PFSK-1 (cell line): Measurements from ENCODE around the gene GLRX5.

Experiments
- FOXP2 ChIP-seq: optimal IDR thresholded peaks from 2 replicates; pipeline ENCODE3; 2011; ENCODE audit warnings: borderline replicate concordance, control low read depth, inconsistent platforms; ENCODE audit not compliant: insufficient read depth; ENCODE audit errors: extremely low read length, extremely low read depth
- POLR2AphosphoS5 ChIP-seq: IDR thresholded peaks from 2 replicates; pipeline ENCODE4 v1.6.1; 2012; ENCODE audit warnings: low read depth, mild to moderate bottlenecking, control low read depth, low read length, moderate library complexity
- SIN3A ChIP-seq: IDR thresholded peaks from 2 replicates; pipeline ENCODE4 v1.6.1; 2012; ENCODE audit warnings: mild to moderate bottlenecking, low read length, moderate library complexity, borderline replicate concordance; ENCODE audit not compliant: insufficient read depth
- TAF1 ChIP-seq: IDR thresholded peaks from 2 replicates; pipeline ENCODE4 v1.6.1; 2012; ENCODE audit warnings: low read length, control low read depth, borderline replicate concordance; ENCODE audit not compliant: insufficient read depth
- TF ChIP-seq, protein P1 (sequence below), 2 experiments: IDR thresholded peaks; 2 replicates each; pipeline versions ENCODE4 v1.6.1 to v1.8.0; 2011 to 2012; ENCODE audit warnings: low read depth in 2 of 2, low read length in 2 of 2, control low read depth in 1 of 2, inconsistent platforms in 1 of 2, mild to moderate bottlenecking in 1 of 2, moderate library complexity in 1 of 2; ENCODE audit not compliant: insufficient read depth in 1 of 2

GLRX5 gene

DNA sequence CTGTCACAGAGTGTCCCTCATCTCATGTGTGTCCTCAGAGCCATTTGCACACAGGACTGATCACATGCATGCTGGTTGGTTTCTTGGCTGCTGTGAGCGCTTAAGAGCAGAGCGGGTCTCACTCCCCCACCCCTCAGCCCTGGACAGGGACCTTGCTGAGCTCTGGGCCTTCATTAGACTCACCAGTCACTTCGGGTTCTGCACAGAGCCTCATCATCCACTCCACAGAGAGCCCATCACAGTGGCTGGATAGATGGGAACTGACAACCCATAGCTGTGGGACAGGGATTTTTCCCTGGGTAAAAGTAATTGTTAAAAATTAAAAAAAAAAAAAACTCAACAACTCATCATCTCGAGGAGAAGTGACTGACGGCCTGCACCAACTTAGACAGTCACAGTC lies 8.2 kb downstream of the GLRX5 start:
- TF ChIP-seq FOXP2 (no peak), SIN3A (no peak), TAF1 (no peak), POLR2AphosphoS5 (no peak)
- TF ChIP-seq, protein P1, sequence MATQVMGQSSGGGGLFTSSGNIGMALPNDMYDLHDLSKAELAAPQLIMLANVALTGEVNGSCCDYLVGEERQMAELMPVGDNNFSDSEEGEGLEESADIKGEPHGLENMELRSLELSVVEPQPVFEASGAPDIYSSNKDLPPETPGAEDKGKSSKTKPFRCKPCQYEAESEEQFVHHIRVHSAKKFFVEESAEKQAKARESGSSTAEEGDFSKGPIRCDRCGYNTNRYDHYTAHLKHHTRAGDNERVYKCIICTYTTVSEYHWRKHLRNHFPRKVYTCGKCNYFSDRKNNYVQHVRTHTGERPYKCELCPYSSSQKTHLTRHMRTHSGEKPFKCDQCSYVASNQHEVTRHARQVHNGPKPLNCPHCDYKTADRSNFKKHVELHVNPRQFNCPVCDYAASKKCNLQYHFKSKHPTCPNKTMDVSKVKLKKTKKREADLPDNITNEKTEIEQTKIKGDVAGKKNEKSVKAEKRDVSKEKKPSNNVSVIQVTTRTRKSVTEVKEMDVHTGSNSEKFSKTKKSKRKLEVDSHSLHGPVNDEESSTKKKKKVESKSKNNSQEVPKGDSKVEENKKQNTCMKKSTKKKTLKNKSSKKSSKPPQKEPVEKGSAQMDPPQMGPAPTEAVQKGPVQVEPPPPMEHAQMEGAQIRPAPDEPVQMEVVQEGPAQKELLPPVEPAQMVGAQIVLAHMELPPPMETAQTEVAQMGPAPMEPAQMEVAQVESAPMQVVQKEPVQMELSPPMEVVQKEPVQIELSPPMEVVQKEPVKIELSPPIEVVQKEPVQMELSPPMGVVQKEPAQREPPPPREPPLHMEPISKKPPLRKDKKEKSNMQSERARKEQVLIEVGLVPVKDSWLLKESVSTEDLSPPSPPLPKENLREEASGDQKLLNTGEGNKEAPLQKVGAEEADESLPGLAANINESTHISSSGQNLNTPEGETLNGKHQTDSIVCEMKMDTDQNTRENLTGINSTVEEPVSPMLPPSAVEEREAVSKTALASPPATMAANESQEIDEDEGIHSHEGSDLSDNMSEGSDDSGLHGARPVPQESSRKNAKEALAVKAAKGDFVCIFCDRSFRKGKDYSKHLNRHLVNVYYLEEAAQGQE (IDR thresholded peaks at IDR 0.05; ENCODE audit: insufficient read depth in 1 of 2, low read depth in 2 of 2, low read length in 2 of 2): no peak

DNA sequence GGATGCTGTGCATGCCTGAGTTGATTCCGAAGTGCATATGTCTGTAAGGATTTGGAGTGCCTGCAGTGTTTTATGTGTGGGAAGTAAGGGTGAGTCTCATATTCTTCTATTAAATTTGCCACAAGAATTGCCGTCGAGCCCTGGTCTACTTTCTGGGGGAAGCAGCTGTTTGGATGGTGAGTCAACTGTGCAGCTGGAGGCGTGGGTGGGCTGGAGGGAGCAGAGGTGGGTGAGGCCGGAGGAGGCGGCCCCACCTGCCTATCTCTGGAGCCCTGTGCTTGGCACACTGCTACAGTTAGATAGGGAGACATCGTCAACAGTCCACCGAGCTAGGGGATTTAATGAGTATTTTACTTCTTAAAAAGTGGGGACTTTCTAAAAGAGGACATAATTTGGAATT lies 9.7 kb downstream of the GLRX5 start:
- TF ChIP-seq SIN3A (no peak), POLR2AphosphoS5 (no peak)

DNA sequence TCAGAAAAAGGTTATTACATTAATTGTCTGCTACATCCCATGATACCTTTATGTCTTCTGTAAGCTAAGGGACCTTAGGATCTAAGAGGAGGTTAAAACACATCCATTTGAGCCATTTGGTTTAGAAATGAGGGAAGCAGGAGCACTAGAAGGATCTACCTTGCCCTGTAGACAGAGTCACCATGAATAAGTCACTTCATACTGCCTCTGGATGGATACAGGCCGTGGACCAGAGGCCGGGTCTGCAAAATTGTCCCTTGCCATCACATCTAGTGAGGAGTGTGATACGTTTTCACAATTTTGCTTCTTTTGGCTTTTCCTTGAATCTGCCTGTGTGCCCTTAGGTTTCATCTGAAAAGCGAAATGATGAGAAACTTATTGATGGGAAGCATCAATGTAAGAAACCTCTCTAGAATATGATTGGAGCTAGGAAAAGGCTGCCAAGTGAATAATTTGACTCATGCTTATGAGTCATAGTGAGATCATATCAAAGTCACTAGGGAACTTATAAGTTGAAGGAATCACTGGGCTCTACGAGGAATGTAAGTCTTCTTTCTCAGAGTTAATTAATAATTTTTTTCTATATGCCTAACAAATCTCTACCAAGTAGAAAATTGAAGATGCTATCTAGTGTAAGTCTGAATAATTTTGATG lies 10.8 kb downstream of the GLRX5 start:
- TF ChIP-seq FOXP2 (no peak), TAF1 (no peak)

DNA sequence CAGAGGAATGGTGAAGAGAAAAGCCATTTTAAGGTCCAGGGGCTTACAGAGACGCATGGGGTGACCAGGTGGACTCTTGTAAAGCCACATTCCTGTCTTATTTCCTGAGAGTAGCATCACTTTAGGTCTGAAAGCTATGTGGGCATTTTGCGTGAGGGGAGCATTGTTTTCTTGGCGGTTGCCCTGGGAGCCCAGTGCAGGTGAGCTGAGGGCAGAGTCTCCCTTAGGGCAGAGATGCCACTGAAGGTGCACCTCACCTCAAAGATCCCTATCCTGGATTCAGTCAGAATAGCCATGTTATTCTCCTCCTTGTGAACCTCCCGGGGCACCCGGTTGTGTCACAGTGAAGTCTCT lies 12.4 kb downstream of the GLRX5 start:
- TF ChIP-seq SIN3A (no peak), POLR2AphosphoS5 (no peak), FOXP2 (no peak), TAF1 (no peak)
- TF ChIP-seq, protein P1 (IDR thresholded peaks at IDR 0.05; ENCODE audit: insufficient read depth in 1 of 2, low read depth in 2 of 2, low read length in 2 of 2): no peak

DNA sequence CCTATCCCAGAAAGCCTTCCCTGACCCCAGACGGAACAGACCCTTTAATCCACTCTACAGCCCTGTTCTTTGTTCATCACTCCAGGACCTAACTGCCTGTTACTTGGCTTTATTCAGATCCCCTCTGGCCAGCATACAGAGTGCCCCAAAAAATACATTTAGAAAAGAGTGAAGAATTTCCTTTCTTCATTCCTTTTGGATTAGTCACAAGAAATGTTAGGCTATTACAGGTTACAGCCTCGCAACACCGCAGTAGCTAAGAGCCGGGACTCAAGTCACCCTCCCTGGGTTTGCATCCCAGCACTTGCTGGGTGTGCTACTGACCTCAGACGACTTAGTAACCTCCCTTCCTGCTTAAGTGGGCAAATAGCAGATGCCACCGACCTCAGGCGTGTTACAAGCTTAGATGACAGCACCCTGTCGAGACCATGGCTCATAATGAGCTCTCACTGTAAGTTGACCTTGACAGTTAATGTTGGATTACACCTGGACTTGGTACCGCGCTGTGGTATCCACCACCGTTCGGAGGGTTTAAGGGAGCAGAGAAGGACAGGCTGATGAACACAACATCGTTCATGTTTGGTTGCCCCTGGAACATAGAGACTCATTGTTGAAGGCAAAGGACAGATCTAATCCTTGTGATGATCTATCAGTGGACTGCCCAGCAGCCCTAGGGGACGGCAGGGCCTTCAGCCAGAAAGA lies 12.9 kb downstream of the GLRX5 start:
- TF ChIP-seq POLR2AphosphoS5 (no peak), SIN3A (no peak), FOXP2 (no peak), TAF1 (no peak)
- TF ChIP-seq, protein P1 (IDR thresholded peaks at IDR 0.05; ENCODE audit: insufficient read depth in 1 of 2, low read depth in 2 of 2, low read length in 2 of 2): no peak

DNA sequence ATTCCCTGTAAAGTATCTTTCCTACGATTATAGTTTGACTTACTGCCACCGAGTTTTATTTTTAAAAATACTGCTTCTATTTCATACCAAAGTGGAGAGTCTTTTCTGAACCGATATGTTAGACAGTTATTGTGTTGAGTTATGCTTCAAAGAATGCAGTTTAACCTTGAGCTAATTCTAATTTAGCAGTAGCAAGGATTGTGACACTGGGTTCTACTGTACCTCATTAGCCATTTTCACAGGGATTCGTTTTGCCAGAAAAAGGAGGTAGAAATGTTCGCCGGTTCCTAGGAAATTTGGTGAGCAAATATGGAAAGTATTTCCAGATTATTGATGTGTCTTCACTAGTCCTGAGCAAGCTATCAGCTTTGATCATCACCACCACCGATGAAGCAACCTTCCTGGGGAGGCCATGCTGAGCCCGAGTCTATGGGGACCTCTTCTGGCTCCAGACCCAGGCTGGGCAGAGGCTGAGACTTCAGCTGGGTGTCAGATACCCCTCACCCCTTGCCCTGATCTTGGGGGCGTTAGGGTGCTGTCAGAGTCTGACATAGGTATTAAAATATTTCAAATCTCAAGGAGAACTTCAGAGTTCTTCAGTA lies 13.6 kb downstream of the GLRX5 start:
- no peak for TF ChIP-seq FOXP2
- TF ChIP-seq, protein P1 (IDR thresholded peaks at IDR 0.05; ENCODE audit: insufficient read depth in 1 of 2, low read depth in 2 of 2, low read length in 2 of 2): no peak
- no peak for TF ChIP-seq POLR2AphosphoS5
- TF ChIP-seq SIN3A: no peak
- no peak for TF ChIP-seq TAF1
